Retinal pigment epithelial cell (primary cell): ENCODE measurements around the gene ATF4.
A peak's percentile ranks its signal among the peaks of the same experiment; 100 is the strongest.
"Not testable (repeated sequence)": the region's sequence is repeated elsewhere in the genome, so short reads cannot be mapped to it uniquely, and the experiment has no call there.

Experiments
- DNase-seq: peaks from one replicate; pipeline ENCODE4 v3.0.0-alpha.2; 2010; ENCODE audit warnings: low read depth
- H3K4me3 ChIP-seq: 2 replicates; pipeline ENCODE4 v1.5.1; 2011; ENCODE audit warnings: mild to moderate bottlenecking, low read length, control low read depth, moderate library complexity
- TF ChIP-seq, protein P1 (sequence below): conservative IDR thresholded peaks from 2 replicates; pipeline ENCODE4 v1.5.1; 2011; ENCODE audit warnings: low read depth, low read length, control low read depth, inconsistent platforms

ATF4 gene

GRCh38 chr22:39518144-39518786 lies 2.1 kb upstream of the ATF4 start:
- no peak overlapping the region for H3K4me3 ChIP-seq

DNA sequence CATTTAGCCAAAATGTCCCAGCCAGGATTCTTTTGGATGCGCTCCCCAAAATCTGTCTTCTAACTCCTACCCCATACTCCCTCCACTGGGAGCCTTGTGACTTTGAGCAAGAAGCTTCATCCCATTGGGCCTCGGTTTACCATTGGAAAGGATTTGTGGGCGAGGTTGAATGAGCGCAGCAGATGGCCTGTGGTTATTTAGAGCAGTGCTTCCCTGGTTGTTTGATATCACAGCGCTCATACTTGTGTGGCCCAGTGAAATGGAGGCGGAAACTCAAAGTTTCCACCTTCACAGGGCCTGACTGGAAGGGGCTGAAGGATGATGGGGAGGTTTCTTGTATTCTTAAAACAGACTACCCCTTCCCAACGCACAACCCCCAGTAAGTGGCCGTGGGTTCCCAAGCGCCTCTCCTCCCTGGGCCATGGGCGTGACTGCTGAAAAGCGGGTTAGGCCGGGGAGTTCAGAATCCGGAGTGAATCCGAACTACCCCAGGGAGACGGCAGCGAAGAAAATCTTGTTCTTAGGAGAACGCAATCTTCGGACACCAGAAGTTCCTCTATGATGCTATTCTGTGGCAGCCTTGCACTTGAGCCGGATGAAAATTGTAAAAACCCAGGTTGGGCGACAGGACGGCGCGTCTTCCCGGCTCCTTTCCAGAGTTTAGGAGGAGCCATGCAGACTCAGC lies 1.2 kb upstream of the ATF4 start:
- H3K4me3 ChIP-seq = peak overlapping the region; percentile 94
- DNase-seq = no peak
- TF ChIP-seq, protein P1, sequence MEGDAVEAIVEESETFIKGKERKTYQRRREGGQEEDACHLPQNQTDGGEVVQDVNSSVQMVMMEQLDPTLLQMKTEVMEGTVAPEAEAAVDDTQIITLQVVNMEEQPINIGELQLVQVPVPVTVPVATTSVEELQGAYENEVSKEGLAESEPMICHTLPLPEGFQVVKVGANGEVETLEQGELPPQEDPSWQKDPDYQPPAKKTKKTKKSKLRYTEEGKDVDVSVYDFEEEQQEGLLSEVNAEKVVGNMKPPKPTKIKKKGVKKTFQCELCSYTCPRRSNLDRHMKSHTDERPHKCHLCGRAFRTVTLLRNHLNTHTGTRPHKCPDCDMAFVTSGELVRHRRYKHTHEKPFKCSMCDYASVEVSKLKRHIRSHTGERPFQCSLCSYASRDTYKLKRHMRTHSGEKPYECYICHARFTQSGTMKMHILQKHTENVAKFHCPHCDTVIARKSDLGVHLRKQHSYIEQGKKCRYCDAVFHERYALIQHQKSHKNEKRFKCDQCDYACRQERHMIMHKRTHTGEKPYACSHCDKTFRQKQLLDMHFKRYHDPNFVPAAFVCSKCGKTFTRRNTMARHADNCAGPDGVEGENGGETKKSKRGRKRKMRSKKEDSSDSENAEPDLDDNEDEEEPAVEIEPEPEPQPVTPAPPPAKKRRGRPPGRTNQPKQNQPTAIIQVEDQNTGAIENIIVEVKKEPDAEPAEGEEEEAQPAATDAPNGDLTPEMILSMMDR = no peak

More at GRCh38 chr22:39518144-39518786, 2.1 kb upstream of the ATF4 start:
- DNase-seq = no peak
- TF ChIP-seq, protein P1 = no peak

DNA sequence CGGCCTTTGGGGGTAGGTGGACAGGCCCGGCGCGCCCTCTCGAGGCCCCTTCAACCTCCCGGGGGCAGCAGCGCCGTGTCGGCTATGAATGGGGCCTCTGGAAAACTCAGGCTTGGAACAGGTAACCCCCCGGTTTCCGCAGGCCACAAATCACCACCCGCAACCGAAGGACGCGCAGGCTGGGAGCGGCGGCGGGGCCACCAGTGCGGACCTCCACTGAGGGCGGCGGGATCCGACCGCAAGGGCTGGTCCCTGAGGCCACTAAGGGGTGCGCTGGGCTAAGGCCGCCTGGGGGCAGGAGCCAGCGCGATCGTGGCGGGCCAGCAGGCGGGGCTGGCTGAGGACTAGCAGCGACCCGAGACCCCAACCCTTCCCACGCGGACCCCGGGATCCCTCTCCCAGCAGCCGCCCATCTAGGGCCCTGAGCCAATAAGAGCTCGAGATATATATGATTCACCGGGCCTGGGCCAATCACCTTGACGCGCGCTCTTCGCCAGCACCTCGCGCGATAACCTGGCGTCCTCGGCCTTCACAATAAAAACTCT lies 609 bp upstream of the ATF4 start:
- DNase-seq = peak; percentile 99
- peak overlapping the region; percentile 94 for H3K4me3 ChIP-seq
- TF ChIP-seq, protein P1 = peak; percentile 35

DNA sequence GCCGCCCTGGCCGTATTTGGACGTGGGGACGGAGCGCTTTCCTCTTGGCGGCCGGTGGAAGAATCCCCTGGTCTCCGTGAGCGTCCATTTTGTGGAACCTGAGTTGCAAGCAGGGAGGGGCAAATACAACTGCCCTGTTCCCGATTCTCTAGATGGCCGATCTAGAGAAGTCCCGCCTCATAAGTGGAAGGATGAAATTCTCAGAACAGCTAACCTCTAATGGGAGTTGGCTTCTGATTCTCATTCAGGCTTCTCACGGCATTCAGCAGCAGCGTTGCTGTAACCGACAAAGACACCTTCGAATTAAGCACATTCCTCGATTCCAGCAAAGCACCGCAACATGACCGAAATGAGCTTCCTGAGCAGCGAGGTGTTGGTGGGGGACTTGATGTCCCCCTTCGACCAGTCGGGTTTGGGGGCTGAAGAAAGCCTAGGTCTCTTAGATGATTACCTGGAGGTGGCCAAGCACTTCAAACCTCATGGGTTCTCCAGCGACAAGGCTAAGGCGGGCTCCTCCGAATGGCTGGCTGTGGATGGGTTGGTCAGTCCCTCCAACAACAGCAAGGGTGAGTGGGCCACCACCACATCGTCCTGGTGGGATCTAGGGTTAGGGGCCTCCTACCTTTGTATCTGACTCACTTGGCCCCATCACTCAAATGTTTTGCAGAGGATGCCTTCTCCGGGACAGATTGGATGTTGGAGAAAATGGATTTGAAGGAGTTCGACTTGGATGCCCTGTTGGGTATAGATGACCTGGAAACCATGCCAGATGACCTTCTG lies 934 bp downstream of the ATF4 start:
- not testable (repeated sequence) for DNase-seq
- H3K4me3 ChIP-seq = peak overlapping the region; percentile 94

DNA sequence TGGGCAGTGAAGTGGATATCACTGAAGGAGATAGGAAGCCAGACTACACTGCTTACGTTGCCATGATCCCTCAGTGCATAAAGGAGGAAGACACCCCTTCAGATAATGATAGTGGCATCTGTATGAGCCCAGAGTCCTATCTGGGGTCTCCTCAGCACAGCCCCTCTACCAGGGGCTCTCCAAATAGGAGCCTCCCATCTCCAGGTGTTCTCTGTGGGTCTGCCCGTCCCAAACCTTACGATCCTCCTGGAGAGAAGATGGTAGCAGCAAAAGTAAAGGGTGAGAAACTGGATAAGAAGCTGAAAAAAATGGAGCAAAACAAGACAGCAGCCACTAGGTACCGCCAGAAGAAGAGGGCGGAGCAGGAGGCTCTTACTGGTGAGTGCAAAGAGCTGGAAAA lies 1.7 kb downstream of the ATF4 start:
- H3K4me3 ChIP-seq = peak overlapping the region; percentile 94
- DNase-seq = not testable (repeated sequence)

- TF ChIP-seq, protein P1 = no peak
- peak overlapping the region; percentile 94 for H3K4me3 ChIP-seq
- DNase-seq = no peak
Observed at GRCh38 chr22:39522567-39523300, 2.4 kb downstream of the ATF4 start.

DNA sequence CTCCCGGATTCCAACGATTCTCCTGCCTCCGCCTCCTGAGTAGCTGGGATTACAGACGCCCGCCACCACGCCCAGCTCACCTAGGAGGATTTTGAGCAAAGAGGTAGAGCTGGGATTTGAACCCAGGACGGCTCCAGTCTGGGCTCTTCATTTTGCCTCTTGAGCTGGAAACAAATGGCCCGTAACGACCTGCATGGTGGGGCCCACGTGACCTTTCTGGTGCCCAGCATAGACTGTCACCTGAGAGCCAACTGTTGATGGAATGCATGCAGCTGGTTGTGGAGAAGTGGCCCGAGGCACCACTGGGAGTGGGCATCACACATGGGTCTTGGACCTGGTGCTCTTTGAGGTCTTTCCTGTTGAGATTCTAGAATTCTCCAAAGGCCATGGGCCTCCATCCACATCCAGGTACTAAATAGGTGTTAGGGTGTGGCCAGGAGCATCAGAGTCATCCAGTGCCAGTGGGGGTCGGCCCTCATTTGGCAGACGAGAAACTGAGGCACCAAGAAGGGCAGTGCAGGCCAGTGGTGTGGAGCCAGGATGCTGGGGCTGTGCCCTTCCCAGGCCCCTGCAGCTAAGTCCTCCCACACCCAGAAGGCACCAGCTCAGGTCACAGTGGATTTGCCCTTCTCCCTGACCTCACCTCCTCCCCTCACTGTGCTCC lies 3.9 kb downstream of the ATF4 start:
- no peak overlapping the region for H3K4me3 ChIP-seq
- DNase-seq = no peak
- TF ChIP-seq, protein P1 = no peak
